Measurements from ENCODE around the gene GPR25. TPM values are rescaled to one million over a fixed set of nuclear protein-coding genes. Genes with fewer than 3 reads are reported as not detected.
A peak's percentile ranks its signal among the peaks of the same experiment; 100 is the strongest.

The GPR25 gene
- total RNA-seq, 1 donor from 2014 or later = not detected

DNA sequence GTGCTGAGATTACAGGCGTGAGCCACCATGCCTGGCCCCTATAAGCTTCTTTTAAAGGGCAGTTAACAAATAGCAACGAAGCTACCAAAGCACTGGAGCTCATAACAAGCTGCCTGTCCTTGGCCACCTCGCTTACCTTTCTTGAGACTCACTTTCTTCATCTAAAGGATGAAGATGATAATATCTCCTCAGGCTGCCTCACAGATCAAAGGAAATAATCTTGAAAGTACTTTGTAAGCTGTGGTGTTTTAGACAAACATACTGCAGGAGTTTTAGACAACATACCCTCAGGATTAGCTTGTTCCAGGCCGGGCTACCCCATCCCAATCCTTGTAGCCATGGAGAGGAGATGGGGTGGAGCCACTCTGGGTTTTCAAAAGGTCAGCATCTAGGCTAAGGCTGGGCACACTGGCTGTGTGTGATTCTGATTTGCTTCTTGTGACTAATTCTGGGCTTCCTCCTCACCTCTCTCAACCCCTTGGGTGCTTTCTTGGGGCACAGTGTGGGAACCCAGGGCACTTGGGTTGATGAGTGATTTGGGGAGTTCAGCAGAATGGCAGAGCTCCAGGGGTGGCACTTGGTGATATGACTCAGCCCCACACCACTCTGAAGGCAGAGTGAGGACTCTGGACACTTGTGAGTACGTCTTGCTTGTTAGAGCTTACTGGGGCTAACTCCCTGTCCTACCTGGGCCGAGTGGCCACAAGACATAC, 5.2 kb downstream of the GPR25 start:
- Mint-ChIP-seq H3K9me3 (no peaks in the 10 kb centered on the region), H3K27ac (no peak overlapping the region), H3K4me1 (ENCODE audit: low read depth) (peaks cover 8% of the 10 kb centered on the region), H3K4me3 (no peak overlapping the region), H3K27me3 (ENCODE audit: insufficient read depth) (peaks cover 52% of the 10 kb centered on the region), H3K36me3 (ENCODE audit: low read depth) (no peaks in the 10 kb centered on the region)
- intact Hi-C loops (cut with micrococcal nuclease) = loop anchor here (1.0 kb wide), 2 partner anchors 11 to 12 kb away; no protein-coding TSS in a partner anchor
- DNase-seq (ENCODE audit: low spot score) = no peak

DNA sequence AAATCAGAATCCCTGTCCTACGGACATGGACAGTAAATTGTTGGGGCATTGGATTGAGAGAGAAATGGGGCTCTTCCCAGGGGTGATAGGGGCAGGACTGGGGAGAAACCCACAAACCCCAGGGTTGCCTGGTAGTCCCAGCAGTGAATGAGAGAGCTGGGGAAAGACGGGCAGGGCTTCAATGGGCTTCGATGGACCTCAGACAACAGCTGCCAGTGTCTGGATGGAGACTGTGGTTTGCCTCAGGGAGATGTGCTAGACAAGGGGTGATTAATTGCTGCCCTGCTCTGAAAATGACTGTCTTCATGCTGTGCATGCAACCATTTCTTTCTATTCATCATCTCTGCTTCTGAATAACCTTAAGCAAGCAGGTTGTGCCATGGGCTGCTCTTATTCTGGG, 7.4 kb downstream of the GPR25 start:
- intact Hi-C loops (cut with micrococcal nuclease) = no loop called here
- H3K4me3 Mint-ChIP-seq = no peak overlapping the region
- no peak for DNase-seq (ENCODE audit: low spot score)

DNA sequence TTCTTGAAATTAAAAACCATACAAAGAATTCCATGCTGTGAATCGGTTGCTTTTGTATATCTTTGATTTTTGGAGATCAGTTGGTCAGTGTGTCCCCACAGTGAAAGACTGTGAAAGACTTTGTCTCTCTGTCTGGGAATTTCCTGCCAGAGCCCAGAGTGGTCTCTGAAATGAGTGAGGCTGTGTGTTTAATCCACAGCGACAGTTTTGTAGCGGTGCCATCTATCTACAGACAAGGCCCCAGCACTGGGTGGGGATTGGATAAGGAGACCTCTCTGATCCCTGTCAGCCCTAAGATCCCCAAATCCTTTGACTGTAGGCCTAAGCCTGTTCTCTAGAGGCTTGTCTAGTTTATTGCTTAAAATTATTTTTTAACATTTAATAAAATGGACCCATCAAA, 10.3 kb downstream of the GPR25 start:
- H3K4me1 Mint-ChIP-seq (ENCODE audit: low read depth) = peaks cover 12% of the 10 kb centered on the region
- H3K9me3 Mint-ChIP-seq = no peaks in the 10 kb centered on the region
- H3K27ac Mint-ChIP-seq = no peak overlapping the region
- H3K36me3 Mint-ChIP-seq (ENCODE audit: low read depth) = no peaks in the 10 kb centered on the region
- H3K4me3 Mint-ChIP-seq = no peak overlapping the region
- DNase-seq (ENCODE audit: low spot score) = no peak
- peaks cover 39% of the 10 kb centered on the region for H3K27me3 Mint-ChIP-seq (ENCODE audit: insufficient read depth)
- intact Hi-C loops (cut with micrococcal nuclease) = no loop called here

More for the DNA sequence above, 7.4 kb downstream of the GPR25 start:
- H3K4me1 Mint-ChIP-seq (ENCODE audit: low read depth) = peaks cover 8% of the 10 kb centered on the region
- H3K27ac Mint-ChIP-seq = no peak overlapping the region
- no peaks in the 10 kb centered on the region for H3K9me3 Mint-ChIP-seq
- H3K27me3 Mint-ChIP-seq (ENCODE audit: insufficient read depth) = peaks cover 53% of the 10 kb centered on the region
- no peaks in the 10 kb centered on the region for H3K36me3 Mint-ChIP-seq (ENCODE audit: low read depth)

DNA sequence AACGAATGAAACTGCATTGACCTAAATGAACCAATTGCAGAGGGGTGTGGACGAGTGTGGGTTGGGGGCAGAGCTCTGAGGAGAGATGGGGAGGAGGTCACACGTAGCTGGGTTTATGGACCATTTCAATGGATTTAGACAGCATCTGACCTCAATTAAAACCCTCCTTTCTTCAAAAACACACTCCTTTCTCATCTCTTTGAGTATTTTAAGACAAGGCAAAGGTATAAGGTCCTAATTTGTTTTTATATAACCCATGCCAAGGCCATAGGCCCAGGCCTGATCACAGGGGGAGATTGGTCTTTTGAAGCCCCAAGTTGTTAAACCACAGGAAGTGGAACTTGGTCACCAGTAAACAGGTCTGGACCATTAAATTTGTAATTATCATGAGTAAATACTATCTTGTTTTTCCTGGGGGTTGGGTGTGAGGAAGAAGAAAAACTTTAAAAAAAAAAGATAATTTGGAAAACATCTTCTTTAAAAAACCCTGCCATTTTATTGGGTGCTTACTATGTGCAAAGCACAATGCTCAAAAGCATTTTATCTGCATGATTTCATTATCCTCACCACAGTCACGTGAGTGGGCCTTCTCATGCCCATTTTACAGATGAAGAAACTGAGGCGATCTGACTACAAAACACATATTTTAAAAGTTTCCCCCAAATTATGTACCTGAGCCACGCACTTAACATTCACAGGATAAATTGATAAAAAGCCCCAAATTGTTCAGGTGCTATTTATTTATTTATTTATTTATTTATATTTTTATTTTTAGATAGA, 13.0 kb downstream of the GPR25 start:
- intact Hi-C loops (cut with micrococcal nuclease) = loop anchor here (5.0 kb wide), 2 partner anchors 259 to 944 kb away; no protein-coding TSS in a partner anchor
- Mint-ChIP-seq H3K27me3 (ENCODE audit: insufficient read depth) (peaks cover 42% of the 10 kb centered on the region), H3K36me3 (ENCODE audit: low read depth) (no peaks in the 10 kb centered on the region), H3K4me1 (ENCODE audit: low read depth) (peaks cover 30% of the 10 kb centered on the region), H3K9me3 (no peaks in the 10 kb centered on the region), H3K4me3 (no peak overlapping the region), H3K27ac (no peak overlapping the region)
- no peak for DNase-seq (ENCODE audit: low spot score)

DNA sequence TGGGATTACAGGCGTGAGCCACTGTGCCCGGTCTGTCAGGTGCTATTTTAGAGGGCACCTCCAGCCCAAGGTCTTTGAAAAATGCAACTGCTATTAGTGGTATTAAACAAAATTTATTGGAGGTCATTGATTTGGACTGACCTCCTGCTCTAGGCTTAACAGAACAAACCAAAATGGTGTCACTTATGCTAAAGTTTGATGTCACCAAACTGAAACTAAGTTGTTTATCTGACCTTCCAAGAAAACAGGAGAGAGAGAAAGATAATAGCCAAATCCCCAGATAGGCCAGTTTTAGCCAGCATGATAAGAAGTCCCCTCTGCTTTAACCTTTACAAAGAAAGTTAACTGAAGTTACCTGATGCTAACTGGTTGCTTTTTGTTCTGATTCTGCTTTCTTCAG, 13.8 kb downstream of the GPR25 start:
- intact Hi-C loops (cut with micrococcal nuclease) = loop anchor here (5.0 kb wide), 2 partner anchors 259 to 944 kb away; no protein-coding TSS in a partner anchor
- H3K9me3 Mint-ChIP-seq = no peaks in the 10 kb centered on the region
- H3K27me3 Mint-ChIP-seq (ENCODE audit: insufficient read depth) = peaks cover 39% of the 10 kb centered on the region
- peaks cover 30% of the 10 kb centered on the region for H3K4me1 Mint-ChIP-seq (ENCODE audit: low read depth)
- H3K36me3 Mint-ChIP-seq (ENCODE audit: low read depth) = no peaks in the 10 kb centered on the region
- no peak overlapping the region for H3K27ac Mint-ChIP-seq
- no peak overlapping the region for H3K4me3 Mint-ChIP-seq
- no peak for DNase-seq (ENCODE audit: low spot score)

DNA sequence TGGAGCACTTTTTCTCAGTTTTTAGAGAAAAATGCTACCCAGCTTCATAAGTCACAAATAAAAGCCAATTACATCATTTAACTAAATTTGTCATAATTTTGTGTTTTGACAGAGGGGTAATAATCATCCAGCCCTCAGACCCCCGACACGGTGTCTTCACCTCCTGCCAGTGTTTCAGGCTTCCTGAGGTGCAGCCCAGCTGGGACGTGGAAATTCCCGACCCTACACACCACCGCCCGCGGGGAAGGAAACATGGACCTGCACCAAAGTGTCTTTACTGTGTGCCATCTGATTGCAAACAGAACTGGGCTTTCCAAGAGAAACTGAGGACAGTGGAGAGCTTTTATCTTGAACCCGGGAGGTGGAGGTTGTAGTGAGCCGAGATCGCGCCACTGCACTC, 14.3 kb downstream of the GPR25 start:
- no peaks in the 10 kb centered on the region for H3K36me3 Mint-ChIP-seq (ENCODE audit: low read depth)
- peaks cover 41% of the 10 kb centered on the region for H3K27me3 Mint-ChIP-seq (ENCODE audit: insufficient read depth)
- DNase-seq (ENCODE audit: low spot score) = no peak
- H3K9me3 Mint-ChIP-seq = no peaks in the 10 kb centered on the region
- intact Hi-C loops (cut with micrococcal nuclease) = loop anchor here (5.0 kb wide), 2 partner anchors 260 to 945 kb away; no protein-coding TSS in a partner anchor
- H3K27ac Mint-ChIP-seq = no peak overlapping the region
- H3K4me3 Mint-ChIP-seq = no peak overlapping the region
- H3K4me1 Mint-ChIP-seq (ENCODE audit: low read depth) = peaks cover 33% of the 10 kb centered on the region

DNA sequence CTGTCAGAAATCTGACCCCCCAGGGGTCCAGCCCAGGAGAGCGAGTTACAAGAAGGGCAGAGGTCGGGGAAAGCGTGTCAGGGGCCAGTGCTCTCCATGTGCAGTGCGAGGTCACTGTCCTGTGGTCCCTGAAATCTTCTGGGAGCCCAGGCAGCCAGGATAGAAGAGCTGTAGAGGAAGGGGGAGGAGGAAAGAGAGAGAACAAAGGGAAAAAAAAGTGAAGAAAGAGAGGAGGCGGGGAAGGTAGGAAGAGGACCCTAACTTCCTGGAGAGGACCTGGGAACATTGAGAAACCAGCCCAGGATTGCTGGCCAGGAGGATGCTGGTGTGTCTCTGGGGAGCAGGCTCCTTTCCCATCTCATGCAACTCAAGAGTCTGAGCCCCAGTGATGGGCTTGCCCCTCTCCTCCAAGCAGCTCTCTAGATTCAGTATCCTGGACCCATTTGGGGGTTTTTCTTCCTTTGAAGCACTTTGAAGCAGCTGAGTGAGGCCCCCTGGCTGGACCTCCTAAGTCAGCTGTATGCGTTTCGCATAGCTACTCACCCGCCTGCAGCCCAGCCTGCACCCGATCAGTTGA, 15.1 kb downstream of the GPR25 start:
- H3K4me3 Mint-ChIP-seq = no peak overlapping the region
- H3K27me3 Mint-ChIP-seq (ENCODE audit: insufficient read depth) = peaks cover 47% of the 10 kb centered on the region
- H3K4me1 Mint-ChIP-seq (ENCODE audit: low read depth) = peaks cover 36% of the 10 kb centered on the region
- no peaks in the 10 kb centered on the region for H3K36me3 Mint-ChIP-seq (ENCODE audit: low read depth)
- intact Hi-C loops (cut with micrococcal nuclease) = loop anchor here (1.0 to 5.0 kb wide), 3 partner anchors 22 to 946 kb away; no protein-coding TSS in a partner anchor
- no peaks in the 10 kb centered on the region for H3K9me3 Mint-ChIP-seq
- DNase-seq (ENCODE audit: low spot score) = no peak
- H3K27ac Mint-ChIP-seq = peak overlapping the region; percentile 36

DNA sequence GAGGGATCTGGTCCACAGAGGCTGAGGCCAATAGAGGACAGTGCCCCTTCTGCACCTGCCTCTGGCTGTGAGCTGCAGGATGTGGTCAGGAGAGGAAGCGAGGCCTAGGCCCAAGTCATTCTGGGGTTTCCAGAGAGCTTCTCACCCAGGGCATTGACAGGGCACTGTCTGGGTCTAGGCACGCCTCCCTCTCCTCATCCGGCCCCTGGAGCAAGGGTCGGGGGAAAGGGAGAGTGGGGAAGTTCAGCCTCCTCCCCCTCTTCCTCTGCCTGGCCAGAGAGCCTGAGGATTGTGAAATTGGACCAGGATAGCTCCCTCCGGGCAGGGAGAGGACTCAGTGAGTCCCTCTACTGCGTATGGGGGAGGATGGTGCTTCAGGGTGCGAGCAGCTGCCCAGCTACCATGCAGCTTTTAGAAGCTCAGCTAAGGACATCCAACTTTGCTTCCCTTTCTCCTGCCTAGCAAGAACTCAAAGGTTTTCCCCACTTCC, 15.6 kb downstream of the GPR25 start:
- peaks cover 50% of the 10 kb centered on the region for H3K27me3 Mint-ChIP-seq (ENCODE audit: insufficient read depth)
- peaks cover 36% of the 10 kb centered on the region for H3K4me1 Mint-ChIP-seq (ENCODE audit: low read depth)
- no peak overlapping the region for H3K4me3 Mint-ChIP-seq
- peak; percentile 52 for DNase-seq (ENCODE audit: low spot score)
- no peaks in the 10 kb centered on the region for H3K36me3 Mint-ChIP-seq (ENCODE audit: low read depth)
- H3K27ac Mint-ChIP-seq = no peak overlapping the region
- H3K9me3 Mint-ChIP-seq = no peaks in the 10 kb centered on the region
- intact Hi-C loops (cut with micrococcal nuclease) = loop anchor here (1.0 to 5.0 kb wide), 3 partner anchors 22 to 946 kb away; no protein-coding TSS in a partner anchor

DNA sequence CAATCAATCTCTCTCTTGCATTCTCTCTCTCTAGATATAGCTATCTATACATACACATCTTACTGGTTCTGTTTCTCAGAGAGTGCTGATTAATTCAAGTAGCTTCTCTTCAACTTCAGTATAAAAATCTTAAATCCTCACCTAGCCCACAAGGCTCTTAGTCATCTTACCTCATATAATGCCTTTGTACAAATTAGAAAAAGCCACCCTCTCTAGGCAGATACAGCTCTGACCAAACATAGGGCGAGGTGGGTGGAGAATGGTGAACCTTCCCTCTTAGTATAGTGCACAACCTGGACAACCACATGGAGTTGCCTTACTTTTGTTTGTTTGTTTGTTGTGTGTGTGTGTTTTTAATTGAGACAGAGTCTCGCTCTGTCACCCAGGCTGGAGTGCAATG, 16.8 kb downstream of the GPR25 start:
- Mint-ChIP-seq H3K9me3 (no peaks in the 10 kb centered on the region), H3K27me3 (ENCODE audit: insufficient read depth) (peaks cover 52% of the 10 kb centered on the region), H3K4me3 (peak overlapping the region; percentile 30), H3K27ac (no peak overlapping the region), H3K36me3 (ENCODE audit: low read depth) (no peaks in the 10 kb centered on the region), H3K4me1 (ENCODE audit: low read depth) (peaks cover 36% of the 10 kb centered on the region)
- no peak for DNase-seq (ENCODE audit: low spot score)
- intact Hi-C loops (cut with micrococcal nuclease) = loop anchor here (1.0 to 5.0 kb wide), 5 partner anchors 11 to 947 kb away; no protein-coding TSS in a partner anchor

DNA sequence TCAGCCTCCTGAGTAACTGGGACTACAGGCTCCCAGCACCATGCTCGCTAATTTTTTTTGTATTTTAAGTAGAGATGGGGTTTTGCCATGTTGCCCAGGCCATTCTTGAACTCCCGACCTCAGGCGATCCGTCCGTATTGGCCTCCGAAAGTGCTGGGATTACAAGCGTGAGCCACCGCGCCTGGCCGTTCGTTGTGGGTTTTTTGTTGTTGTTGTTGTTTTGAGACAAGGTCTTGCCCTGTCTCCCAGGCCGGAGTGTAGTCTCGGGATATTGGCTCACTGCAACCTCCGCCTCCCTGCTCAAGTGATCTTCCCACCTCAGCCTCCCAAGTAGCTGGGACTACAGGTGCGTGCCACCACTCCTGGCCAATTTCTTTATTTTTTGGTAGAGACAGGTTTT, 17.2 kb downstream of the GPR25 start:
- Mint-ChIP-seq H3K27me3 (ENCODE audit: insufficient read depth) (peaks cover 55% of the 10 kb centered on the region), H3K4me1 (ENCODE audit: low read depth) (peaks cover 36% of the 10 kb centered on the region), H3K9me3 (no peaks in the 10 kb centered on the region), H3K4me3 (no peak overlapping the region), H3K27ac (no peak overlapping the region), H3K36me3 (ENCODE audit: low read depth) (no peaks in the 10 kb centered on the region)
- intact Hi-C loops (cut with micrococcal nuclease) = no loop called here
- DNase-seq (ENCODE audit: low spot score) = no peak

DNA sequence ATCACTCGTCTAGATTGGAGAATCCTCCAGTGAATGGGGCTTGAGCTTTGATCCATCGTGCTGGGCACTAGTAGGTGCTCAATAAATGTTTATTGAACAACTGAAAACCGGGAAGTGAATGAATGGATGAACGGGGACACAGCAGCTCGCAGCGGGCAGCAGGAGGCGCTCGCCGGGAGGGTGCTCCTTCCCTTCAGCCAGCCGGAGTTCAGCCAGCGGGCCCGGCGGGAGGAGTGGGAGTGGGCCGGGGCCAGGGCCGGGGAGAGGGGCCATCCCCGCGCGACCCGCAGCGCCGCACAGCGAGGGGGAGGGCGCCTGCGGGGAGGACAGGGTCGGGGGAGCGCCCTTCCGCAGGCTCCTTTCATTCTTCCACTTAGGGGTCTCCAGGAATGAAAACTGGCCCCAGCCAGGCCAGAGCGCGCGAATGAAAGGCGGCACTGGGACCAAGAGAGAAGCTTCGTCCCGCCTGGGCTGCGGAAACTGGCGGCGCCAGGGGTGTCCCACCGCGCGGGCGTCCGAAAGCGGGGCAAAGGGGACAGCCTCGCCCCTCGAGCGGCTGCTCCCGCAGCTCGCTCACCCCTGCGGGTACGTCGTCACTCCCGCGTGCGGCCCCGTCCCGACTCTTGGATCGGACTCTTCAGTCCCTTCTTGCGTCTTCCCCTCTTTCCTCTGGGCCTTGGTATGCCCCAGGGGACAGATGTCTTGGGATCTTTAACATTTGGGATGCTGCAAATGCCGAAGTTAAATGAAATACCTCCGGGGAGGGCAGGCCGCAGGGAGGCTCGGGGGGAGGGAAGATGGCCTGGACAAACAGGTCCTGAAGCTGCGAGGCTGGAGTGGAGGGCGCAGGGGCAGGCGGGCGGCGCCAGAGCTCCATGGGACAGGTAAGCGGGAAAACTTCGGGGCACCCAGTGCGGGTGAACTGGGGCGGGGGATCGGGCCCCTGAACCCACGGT, 18.3 kb downstream of the GPR25 start:
- H3K9me3 Mint-ChIP-seq = no peaks in the 10 kb centered on the region
- H3K27ac Mint-ChIP-seq = peak overlapping the region; percentile 6
- intact Hi-C loops (cut with micrococcal nuclease) = no loop called here
- peak overlapping the region; percentile 40 for H3K4me3 Mint-ChIP-seq
- H3K27me3 Mint-ChIP-seq (ENCODE audit: insufficient read depth) = peaks cover 50% of the 10 kb centered on the region
- no peak for DNase-seq (ENCODE audit: low spot score)
- H3K36me3 Mint-ChIP-seq (ENCODE audit: low read depth) = no peaks in the 10 kb centered on the region
- peaks cover 36% of the 10 kb centered on the region for H3K4me1 Mint-ChIP-seq (ENCODE audit: low read depth)

DNA sequence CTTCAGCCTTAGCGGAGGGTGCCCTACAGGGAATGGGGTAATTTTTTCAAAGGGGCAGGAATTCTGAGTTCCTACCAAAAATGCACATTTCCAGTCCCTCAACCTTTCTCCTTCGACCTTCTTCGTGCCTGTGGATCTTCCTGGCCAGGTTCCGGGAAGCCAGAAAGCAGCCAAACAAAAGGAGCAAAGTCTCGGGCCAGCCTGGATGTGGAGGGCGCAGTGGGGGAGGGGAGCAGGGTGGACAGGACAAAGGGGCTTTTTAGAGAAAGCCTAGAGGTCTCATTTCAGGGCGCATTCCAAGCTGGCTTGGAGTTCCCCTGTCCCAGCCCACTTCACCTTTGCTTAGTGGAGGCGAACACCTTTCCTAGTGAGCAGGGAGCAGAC, 19.0 kb downstream of the GPR25 start:
- Mint-ChIP-seq H3K4me1 (ENCODE audit: low read depth) (peaks cover 36% of the 10 kb centered on the region), H3K9me3 (no peaks in the 10 kb centered on the region), H3K27ac (no peak overlapping the region), H3K4me3 (no peak overlapping the region), H3K27me3 (ENCODE audit: insufficient read depth) (peaks cover 53% of the 10 kb centered on the region), H3K36me3 (ENCODE audit: low read depth) (no peaks in the 10 kb centered on the region)
- intact Hi-C loops (cut with micrococcal nuclease) = no loop called here
- DNase-seq (ENCODE audit: low spot score) = no peak

All from activated T-helper 1 cell treated with anti-CD3 and anti-CD28 coated beads, Interleukin-12 subunit alpha, Interleukin-12 subunit beta, Interleukin-2, Interleukin-4 antibody, amounts not matched to agents 30 ng/mL and 10 ng/mL and 1 ng/mL, durations not matched to agents 14 hours and 24 hours and 36 hours (primary cell).